Peyer's patch (tissue), 4 donors: ENCODE results near the gene TGFBR3L.

Experiments
- POLR2A ChIP-seq, 2 donors: fragments of 450-650 bp; IDR thresholded peaks; one replicate each; pipeline ENCODE4 v1.5.1; 2017; ENCODE audit warnings: antibody characterized with exemption in 2 of 2, mild to moderate bottlenecking in 2 of 2, moderate library complexity in 2 of 2
- TF ChIP-seq, protein P1 (sequence below), 6 experiments: fragments of 450-650 bp in 4 of 6; fragments of 200-600 bp in 2 of 6; sonication (generic) in 1 of 6; IDR thresholded peaks; one replicate each; pipeline ENCODE4 v1.5.1; 2017 to 2019; ENCODE audit warnings: antibody characterized with exemption in 6 of 6, mild to moderate bottlenecking in 3 of 6, moderate library complexity in 1 of 6

DNA sequence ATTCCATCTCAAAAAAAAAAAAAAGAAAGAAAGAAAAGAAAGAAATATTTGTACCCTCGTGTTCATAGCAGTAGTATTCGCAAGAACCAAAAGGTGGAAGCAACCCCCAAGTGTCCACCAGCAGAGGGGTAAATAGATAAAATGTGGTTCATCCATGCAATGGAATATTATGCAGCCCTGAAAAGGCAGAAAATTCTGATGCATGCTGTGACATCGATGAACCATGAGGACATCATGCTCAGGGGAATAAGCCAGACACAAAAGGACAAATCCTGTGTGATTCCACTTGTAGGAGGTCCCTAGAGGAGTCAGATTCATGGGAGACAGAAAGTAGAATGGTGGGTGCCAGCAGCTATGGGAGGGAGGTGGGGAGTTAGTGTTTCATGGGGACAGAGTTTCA lies 32.7 kb upstream of the TGFBR3L start:
- TF ChIP-seq, protein P1, sequence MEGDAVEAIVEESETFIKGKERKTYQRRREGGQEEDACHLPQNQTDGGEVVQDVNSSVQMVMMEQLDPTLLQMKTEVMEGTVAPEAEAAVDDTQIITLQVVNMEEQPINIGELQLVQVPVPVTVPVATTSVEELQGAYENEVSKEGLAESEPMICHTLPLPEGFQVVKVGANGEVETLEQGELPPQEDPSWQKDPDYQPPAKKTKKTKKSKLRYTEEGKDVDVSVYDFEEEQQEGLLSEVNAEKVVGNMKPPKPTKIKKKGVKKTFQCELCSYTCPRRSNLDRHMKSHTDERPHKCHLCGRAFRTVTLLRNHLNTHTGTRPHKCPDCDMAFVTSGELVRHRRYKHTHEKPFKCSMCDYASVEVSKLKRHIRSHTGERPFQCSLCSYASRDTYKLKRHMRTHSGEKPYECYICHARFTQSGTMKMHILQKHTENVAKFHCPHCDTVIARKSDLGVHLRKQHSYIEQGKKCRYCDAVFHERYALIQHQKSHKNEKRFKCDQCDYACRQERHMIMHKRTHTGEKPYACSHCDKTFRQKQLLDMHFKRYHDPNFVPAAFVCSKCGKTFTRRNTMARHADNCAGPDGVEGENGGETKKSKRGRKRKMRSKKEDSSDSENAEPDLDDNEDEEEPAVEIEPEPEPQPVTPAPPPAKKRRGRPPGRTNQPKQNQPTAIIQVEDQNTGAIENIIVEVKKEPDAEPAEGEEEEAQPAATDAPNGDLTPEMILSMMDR (IDR thresholded peaks at IDR 0.05): no peak
- TF ChIP-seq POLR2A (IDR thresholded peaks at IDR 0.05): no peak
